OCI-LY7 (cell line): Measurements from ENCODE around the gene PHLDB1. TPM values are rescaled to one million over a fixed set of nuclear protein-coding genes. Genes with fewer than 3 reads are reported as not detected.
A peak's percentile ranks its signal among the peaks of the same experiment; 100 is the strongest.

ENCODE experiments used
- BruUV-seq: library from RNA; stranded (reverse); fragments of 400-500 nt; replicated peaks from 2 replicates; lab custom pipeline; 2021; lab: Mats Ljungman, UMichigan
- CTCF ChIA-PET: fragments of 300-600 bp; sonication (Branson Sonifier 250); formaldehyde crosslinking; loops from one replicate; lab custom pipeline; 2022; ENCODE audit warnings: antibody characterized with exemption; ENCODE audit not compliant: unreplicated experiment; lab: Charles Lee
- POLR2A ChIA-PET: fragments of 300-600 bp; sonication (Branson Sonifier 250); formaldehyde crosslinking; loops from one replicate; lab custom pipeline; 2022; ENCODE audit warnings: antibody characterized with exemption; lab: Charles Lee
- DNase-seq: peaks from one replicate; pipeline ENCODE4 v3.0.0-alpha.2; 2015; ENCODE audit warnings: low spot score
- H2AFZ ChIP-seq: fragments of 200-600 bp; sonication (generic), shearing (Covaris generic); 2 replicates; pipeline ENCODE4 v1.6.1; 2014; ENCODE audit warnings: mild to moderate bottlenecking, antibody characterized with exemption, low read length, moderate library complexity
- H3K27ac ChIP-seq: fragments of 200-600 bp; sonication (generic); 2 replicates; pipeline ENCODE4 v1.5.1; 2014; ENCODE audit warnings: mixed run types, low read depth, mild to moderate bottlenecking, moderate library complexity, low read length, inconsistent platforms; ENCODE audit not compliant: poor library complexity, severe bottlenecking
- H3K36me3 ChIP-seq: fragments of 200-600 bp; sonication (generic); 2 replicates; pipeline ENCODE4 v1.6.1; 2014; ENCODE audit warnings: mild to moderate bottlenecking, antibody characterized with exemption, low read length, moderate library complexity, mixed read lengths; ENCODE audit not compliant: insufficient read depth
- H3K4me1 ChIP-seq: fragments of 200-600 bp; sonication (generic); 2 replicates; pipeline ENCODE4 v1.5.1; 2014; ENCODE audit warnings: mild to moderate bottlenecking, low read length; ENCODE audit not compliant: insufficient read depth, poor library complexity, severe bottlenecking
- H3K4me2 ChIP-seq: fragments of 200-600 bp; sonication (generic); 2 replicates; pipeline ENCODE4 v1.6.1; 2014; ENCODE audit warnings: mild to moderate bottlenecking, low read length
- H3K4me3 ChIP-seq: fragments of 200-600 bp; sonication (generic); 2 replicates; pipeline ENCODE4 v1.5.1; 2014; ENCODE audit warnings: mild to moderate bottlenecking, low read depth, low read length; ENCODE audit not compliant: poor library complexity, severe bottlenecking
- H3K79me2 ChIP-seq: fragments of 200-600 bp; sonication (generic); 2 replicates; pipeline ENCODE4 v1.6.1; 2016; ENCODE audit warnings: low read depth, mild to moderate bottlenecking, low read length, moderate library complexity, mixed read lengths; ENCODE audit not compliant: insufficient read depth
- H3K9me2 ChIP-seq: fragments of 200-600 bp; sonication (generic); 2 replicates; pipeline ENCODE4 v1.6.1; 2016; ENCODE audit warnings: mild to moderate bottlenecking, low read length, mixed read lengths; ENCODE audit not compliant: insufficient read depth
- H3K9me3 ChIP-seq: fragments of 200-600 bp; sonication (generic); 2 replicates; pipeline ENCODE4 v1.6.1; 2014; ENCODE audit warnings: mild to moderate bottlenecking, mixed run types, low read length, mixed read lengths
- H4K20me1 ChIP-seq: fragments of 200-600 bp; sonication (generic); 2 replicates; pipeline ENCODE4 v1.6.1; 2014; ENCODE audit warnings: mild to moderate bottlenecking, antibody characterized with exemption, low read length, moderate library complexity, mixed read lengths; ENCODE audit not compliant: insufficient read depth
- CTCF ChIP-seq: fragments of 200-600 bp; sonication (generic); conservative IDR thresholded peaks from 2 replicates; pipeline ENCODE4 v1.5.1; 2014; ENCODE audit warnings: mild to moderate bottlenecking, antibody characterized with exemption, low read length, moderate library complexity, mixed read lengths
- EZH2phosphoT487 ChIP-seq: fragments of 200-600 bp; sonication (generic); IDR thresholded peaks from 2 replicates; pipeline ENCODE4 v1.6.1; 2018; ENCODE audit warnings: low read depth, borderline replicate concordance, mild to moderate bottlenecking, mixed run types, antibody characterized with exemption, low read length, moderate library complexity, mixed read lengths
- intact Hi-C: fragments of 100-400 bp; cut with micrococcal nuclease; formaldehyde crosslinking; loops from one replicate; pipeline ENCODE4 v1.10.0; 2022; ENCODE audit not compliant: unreplicated experiment
- total RNA-seq, 2 experiments: library from RNA; depleted of rRNA in 1 of 2; stranded (reverse); fragments of >200 nt in 1 of 2; shearing (Covaris generic) in 1 of 2; gene quantifications; 2 replicates each; pipeline ENCODE4 v1.2.3, GENCODE V29; 2014 to 2022

Gene PHLDB1
- total RNA-seq, 2 experiments from 2014 or later, result 0.19 TPM; not detected in 1

GRCh38 chr11:118689852-118690552 is 82.6 kb downstream of the PHLDB1 start:
- H3K4me2 ChIP-seq, result peak overlapping the region; percentile 67
- no TSS peak for BruUV-seq
- no peaks in the 10 kb centered on the region for H3K36me3 ChIP-seq
- H3K27ac ChIP-seq, result no peak overlapping the region
- DNase-seq, result peak; percentile 91
- no peaks in the 10 kb centered on the region for H3K9me3 ChIP-seq
- peaks cover 7% of the 10 kb centered on the region for H3K4me1 ChIP-seq
- ChIA-PET CTCF (interaction anchor here (0.8 to 1.4 kb wide), 2 partner anchors 205 to 246 kb away, joined by 4 to 7 read pairs; no protein-coding TSS in a partner anchor), POLR2A (interaction anchor here (0.6 to 1.0 kb wide), 2 partner anchors 84 to 101 kb away, joined by 3 to 4 read pairs; partner anchors contain the start of gene DDX6)
- intact Hi-C loops, result loop anchor here (1.0 to 5.0 kb wide), 6 partner anchors 82 to 266 kb away; partner anchors contain the start of genes DDX6 and UPK2
- no peaks in the 10 kb centered on the region for H4K20me1 ChIP-seq
- peak overlapping the region; percentile 66 for H2AFZ ChIP-seq
- H3K9me2 ChIP-seq, result no peaks in the 10 kb centered on the region
- no peaks in the 10 kb centered on the region for H3K79me2 ChIP-seq
- H3K4me3 ChIP-seq, result peak overlapping the region; percentile 46
- TF ChIP-seq CTCF, result peak; percentile 98
- TF ChIP-seq EZH2phosphoT487, result no peak

GRCh38 chr11:118690553-118691304 is 83.3 kb downstream of the PHLDB1 start:
- Histone ChIP-seq H3K9me2 (no peaks in the 10 kb centered on the region), H3K27ac (no peak overlapping the region), H3K79me2 (no peaks in the 10 kb centered on the region), H3K9me3 (no peaks in the 10 kb centered on the region), H4K20me1 (no peaks in the 10 kb centered on the region), H3K4me3 (no peak overlapping the region), H2AFZ (peak overlapping the region; percentile 66; the same call in 1 of the 2 replicates), H3K4me1 (peaks cover 9% of the 10 kb centered on the region), H3K36me3 (no peaks in the 10 kb centered on the region), H3K4me2 (no peak overlapping the region; the same call in 1 of the 2 replicates)
- ChIA-PET CTCF (no interaction called here), POLR2A (no interaction called here)
- DNase-seq, result no peak
- BruUV-seq, result no TSS peak
- intact Hi-C loops, result loop anchor here (1.0 to 5.0 kb wide), 6 partner anchors 82 to 266 kb away; partner anchors contain the start of genes DDX6 and UPK2
- no peak for TF ChIP-seq EZH2phosphoT487
- no peak for TF ChIP-seq CTCF
